NCI-H2029 (cell line): ENCODE measurements around the gene ABHD5.
"Not testable (repeated sequence)": the region's sequence is repeated elsewhere in the genome, so short reads cannot be mapped to it uniquely, and the experiment has no call there.

ENCODE experiments used
- DNase-seq: peaks from one replicate; lab custom pipeline; 2025; lab: John Stamatoyannopoulos, UW

Gene ABHD5

DNA sequence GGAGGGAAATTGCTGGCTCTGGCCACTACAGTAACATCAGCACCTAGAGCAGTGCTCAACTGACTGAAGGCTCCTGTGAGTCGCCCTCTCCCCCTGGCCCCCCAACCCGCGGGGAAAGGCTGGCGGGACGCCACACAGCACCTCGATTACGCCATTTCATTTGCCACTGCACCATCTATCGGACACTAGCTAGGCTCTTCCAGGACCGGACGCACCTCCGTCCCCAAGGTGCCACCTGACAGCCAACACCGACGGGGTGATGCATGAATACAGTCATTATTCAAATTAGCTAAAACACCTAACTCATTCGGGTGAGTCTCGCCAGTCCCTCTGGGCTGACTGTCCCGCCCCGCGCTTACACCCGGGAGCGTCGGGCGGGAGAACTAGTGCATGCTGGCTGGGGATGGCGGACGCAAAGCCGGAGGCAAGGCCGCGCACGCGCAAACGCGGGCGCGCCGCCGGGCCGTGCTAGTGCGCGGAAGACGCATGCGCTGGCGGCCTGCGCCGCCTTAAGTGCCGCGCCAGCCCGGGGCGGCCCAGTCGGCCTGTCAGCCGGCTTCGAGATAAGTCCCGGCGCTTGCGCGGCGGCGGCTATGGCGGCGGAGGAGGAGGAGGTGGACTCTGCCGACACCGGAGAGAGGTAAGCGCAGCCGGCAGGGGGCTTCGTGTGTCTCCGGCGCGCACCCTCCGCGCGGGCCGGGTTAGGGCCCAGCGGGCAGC, at the start of gene ABHD5:
Gene ABHD5 (plus strand): TSS at position 539 of the 720 bp plus-strand sequence. CDS start 55 bp downstream, at position 594.
- peak; percentile 97 for DNase-seq

GRCh38 chr3:43641306-43642114, 49.2 kb upstream of the ABHD5 start:
- DNase-seq: no peak

- DNase-seq: peak; percentile 97
Measured at GRCh38 chr3:43644443-43644842, 46.3 kb upstream of the ABHD5 start.

DNA sequence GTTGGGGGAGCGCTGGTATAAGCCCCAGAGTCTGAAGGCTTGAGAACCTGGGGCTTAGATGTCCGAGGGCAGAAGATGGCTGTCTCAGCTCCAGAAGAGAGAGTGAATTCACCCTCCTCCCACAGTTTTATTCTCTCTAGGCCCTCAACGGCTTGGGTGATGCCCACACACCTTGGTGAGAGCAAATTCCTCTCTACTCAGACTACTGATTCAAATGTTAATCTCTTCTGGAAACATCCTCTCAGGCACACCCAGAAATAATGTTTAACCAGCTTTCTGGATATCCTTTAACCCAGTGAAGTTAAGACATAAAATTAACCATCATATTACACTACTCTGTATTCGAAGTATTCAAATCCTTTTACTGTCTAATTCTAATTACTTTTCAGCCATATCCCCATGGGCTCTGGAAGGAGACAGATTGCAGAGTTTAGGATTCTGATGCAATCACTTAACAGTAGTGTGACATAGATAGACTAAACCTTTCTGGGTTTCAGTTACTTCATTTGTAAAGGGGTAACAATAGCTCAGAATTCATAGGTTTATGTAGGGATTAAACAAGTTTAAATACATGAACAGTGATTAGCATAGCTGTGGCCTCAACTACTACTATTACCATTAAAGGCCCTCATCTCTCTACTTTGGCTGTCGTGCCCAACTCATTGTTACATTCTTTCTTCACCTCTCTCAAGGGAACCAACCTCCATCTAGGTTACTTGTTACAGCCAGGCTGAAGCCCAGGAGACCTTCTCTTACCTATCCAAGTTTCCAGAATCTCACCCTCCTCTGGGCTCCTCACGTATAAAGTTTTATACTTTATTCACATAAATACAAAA, 43.2 kb upstream of the ABHD5 start:
- no peak for DNase-seq

DNA sequence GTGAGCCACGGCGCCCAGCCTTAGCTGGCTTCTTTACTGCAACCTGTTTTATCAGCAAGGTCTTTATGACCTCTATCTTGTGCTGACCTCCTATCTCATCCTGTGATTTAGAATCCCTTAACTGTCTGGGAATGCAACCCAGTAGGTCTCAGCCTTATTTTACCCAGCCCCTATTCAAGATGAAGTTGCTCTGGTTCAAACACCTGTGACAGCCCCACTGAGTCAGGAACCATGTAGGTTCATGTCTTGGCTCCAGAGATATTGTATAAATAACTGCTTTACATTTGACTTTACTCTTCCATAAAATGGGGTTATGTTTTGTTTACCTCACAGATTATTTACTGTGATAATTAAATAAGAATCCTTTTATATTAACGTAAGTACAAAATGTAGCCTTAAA, 41.8 kb upstream of the ABHD5 start:
- no peak for DNase-seq

DNA sequence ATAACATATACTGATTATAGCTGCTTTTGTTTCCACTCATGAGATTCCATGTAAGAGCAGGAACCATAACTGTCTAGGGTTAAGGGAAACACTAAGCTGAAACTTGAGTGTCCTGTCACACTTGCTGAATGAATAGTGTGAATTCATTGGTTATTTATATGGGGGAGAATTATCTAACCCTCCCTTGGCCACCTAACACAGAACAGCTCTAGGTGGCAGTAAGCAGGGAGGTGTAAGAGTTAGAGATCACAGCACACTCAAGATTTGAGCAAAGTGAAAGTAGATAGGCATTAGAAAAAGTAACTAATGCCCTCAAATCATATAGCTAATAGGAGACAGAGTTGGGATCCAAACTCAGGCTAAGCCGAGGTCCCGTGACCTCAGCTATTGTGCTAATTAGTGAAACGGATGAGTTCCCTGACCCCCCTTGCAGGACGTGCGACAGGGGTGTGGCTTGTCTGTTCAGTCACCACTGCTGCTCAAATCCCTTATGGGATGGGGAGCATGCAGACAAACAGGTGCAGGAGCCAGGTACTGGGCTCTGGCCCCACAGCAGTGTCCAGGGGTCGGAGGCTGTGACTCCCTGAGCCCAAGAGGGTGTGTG, 41.3 kb upstream of the ABHD5 start:
- DNase-seq: no peak

DNA sequence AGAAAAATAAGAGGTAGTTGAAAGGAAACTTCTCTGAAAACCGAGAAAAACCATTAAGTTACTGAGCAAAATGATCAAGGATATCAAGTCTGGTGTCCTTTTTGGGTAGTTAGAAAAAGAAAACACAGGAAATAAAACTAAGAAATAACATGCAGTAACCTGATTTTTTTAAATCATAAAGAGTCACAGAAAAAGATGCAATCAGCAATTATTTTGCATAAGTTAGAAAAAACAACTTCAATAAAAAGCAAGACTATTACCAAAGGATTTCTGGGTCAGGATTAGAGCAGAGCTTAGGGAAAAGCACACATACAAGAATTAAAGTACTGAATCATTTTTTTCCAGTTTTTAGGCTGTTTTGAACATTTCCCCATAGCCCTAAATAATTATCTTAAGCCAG, 40.4 kb upstream of the ABHD5 start:
- DNase-seq: no peak

DNA sequence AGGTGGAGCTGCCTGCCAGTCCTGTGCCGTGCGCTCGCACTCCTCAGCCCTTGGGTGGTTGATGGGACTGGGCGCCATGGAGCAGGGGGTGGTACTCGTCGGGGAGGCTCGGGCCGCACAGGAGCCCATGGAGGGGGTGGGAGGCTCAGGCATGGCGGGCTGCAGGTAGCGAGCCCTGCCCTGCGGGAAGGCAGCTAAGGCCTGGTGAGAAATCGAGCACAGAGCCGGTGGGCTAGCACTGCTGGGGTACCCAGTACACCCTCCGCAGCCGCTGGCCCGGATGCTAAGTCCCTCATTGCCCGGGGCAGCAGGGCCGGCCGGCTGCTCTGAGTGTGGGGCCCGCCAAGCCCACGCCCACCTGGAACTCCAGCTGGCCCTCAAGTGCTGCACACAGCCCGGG, 34.3 kb upstream of the ABHD5 start:
- DNase-seq: not testable (repeated sequence)

DNA sequence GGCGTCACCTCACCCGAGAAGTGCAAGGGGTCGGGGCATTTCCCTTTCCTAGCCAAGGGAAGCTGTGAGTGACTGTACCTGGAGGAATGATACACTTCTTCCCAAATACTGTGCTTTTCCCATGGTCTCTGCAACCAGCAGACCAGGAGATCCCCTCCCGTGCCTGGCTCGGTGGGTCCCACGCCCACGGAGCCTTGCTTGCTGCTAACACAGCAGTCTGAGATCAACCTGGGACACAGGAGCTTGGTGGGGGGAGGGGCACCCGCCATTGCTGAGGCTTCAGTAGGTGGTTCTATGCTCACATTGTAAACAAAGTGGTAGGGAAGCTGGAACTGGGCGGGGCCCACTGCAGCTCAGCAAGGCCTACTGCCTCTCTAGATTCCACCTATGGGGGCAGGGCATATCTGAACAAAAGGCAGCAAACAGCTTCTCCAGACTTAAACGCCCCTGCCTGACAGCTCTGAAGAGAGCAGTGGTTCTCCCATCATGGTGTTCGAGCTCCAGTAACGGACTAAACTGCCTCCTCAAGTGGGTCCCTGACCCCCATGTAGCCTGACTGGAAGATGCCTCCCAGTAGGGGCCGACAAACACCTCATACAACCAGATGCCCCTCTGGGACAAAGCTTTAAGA, 31.4 kb upstream of the ABHD5 start:
- no peak for DNase-seq

DNA sequence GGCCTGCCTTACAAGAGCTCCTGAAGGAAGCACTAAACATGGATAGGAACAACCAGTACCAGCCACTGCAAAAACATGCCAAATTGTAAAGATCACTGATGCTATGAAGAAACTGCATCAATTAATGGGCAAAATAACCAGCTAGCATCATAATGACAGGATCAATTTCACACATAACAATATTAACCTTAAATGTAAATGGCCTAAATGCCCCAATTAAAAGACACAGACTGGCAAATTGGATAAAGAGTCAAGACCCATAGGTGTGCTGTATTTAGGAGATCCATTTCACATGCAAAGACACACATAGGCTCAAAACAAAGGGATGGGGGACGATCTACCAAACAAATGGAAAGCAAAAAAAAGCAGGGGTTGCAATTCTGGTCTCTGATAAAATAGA, 29.4 kb upstream of the ABHD5 start:
- DNase-seq: not testable (repeated sequence)

GRCh38 chr3:43665011-43665410, 25.7 kb upstream of the ABHD5 start:
- DNase-seq: not testable (repeated sequence)

- DNase-seq: no peak
Measured at GRCh38 chr3:43670635-43671522, 19.9 kb upstream of the ABHD5 start.

DNA sequence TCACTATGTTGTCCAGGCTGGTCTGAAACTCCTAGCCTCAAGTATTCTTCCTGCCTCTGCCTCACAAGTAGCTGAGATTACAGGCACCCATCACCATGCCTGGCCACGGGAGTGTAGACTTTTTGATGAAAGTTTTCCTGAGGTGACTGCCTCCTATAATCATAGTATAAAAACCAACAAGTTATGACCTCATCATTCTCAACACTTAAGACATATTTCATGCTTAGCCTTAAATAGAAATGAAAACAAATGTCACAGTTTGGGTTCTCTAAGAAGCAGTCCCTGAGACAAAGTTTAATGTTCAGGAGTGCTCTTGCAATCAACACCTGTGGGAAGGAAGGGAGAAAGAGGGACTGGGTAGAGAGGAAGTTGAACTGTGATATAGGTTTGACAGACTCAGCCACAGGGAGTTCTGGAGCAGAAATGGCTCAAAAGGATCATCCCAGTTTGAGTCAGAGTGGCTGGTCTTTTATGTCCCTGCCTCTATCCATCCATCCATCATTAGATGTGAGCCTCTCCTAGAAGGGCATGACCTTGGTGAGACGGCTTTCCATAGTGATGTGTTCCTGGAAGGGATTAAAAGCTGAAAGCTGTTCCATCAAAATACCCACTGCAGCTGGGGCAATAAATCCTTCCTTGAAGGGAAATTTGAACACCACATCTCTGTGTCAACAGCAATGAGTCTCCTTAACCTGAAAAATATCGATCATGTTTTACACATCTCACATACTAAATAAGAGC, 16.2 kb upstream of the ABHD5 start:
- DNase-seq: no peak

GRCh38 chr3:43675593-43675992, 15.1 kb upstream of the ABHD5 start:
- no peak for DNase-seq

DNA sequence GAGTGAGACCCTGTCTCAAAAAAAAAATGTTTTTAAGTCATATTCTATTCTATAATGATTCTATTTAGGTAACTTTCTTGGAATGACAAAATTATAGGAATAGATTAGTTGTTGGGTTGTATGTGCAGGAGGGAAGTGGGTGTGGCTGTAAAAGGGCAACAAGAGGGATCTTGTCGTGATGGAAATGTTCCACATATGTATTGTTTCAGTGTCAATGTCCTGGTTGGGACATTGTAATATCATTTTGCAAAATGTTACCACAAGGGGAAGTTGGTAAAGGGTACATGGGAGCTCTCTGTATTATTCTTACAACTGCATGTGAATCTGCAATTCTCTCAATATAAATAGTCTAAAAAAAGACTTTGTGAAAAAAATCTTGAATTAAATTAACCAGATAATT, 14.3 kb upstream of the ABHD5 start:
- no peak for DNase-seq

DNA sequence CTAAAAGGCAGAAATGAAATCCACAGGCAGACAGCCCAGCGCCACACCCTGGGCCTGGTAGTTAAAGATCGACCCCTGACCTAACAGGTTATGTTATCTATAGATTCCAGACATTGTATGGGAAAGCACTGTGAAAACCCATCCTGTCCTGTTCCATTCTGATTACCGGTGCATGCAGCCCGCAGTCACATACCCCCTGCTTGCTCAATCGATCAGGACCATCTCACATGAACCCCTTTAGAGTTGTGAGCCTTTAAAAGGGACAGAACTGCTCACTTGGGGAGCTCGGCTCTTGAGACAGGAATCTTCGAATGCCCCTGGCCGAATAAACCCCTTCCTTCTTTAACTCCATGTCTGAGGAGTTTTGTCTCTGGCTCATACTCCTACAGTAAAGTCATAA, 12.4 kb upstream of the ABHD5 start:
- DNase-seq: not testable (repeated sequence)

DNA sequence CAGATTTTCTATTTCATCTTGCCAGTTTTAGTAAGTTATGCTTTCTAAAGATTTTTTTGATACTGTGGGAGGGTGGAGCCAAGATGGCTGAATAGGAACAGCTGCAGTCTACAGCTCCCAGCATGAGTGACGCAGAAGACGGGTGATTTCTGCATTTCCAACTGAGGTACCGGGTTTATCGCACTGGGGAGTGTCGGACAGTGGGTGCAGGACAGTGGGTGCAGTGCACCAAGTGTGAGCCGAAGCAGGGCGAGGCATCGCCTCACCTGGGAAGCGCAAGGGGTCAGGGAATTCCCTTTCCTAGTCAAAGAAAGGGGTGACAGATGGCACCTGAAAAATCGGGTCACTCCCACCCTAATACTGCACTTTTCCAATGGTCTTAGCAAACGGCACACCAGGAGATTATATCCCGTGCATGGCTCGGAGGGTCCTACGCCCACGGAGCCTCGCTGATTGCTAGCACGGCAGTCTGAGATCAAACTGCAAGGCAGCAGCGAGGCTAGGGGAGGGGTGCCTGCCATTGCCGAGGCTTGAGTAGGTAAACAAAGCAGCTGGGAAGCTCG, 11.8 kb upstream of the ABHD5 start:
- not testable (repeated sequence) for DNase-seq

GRCh38 chr3:43680857-43681256, 9.9 kb upstream of the ABHD5 start:
- not testable (repeated sequence) for DNase-seq

GRCh38 chr3:43684944-43685343, 5.8 kb upstream of the ABHD5 start:
- DNase-seq: no peak
